Middle frontal gyrus (tissue), 1 donor: ENCODE data around the gene GABBR1.
"Not testable (repeated sequence)": the region's sequence is repeated elsewhere in the genome, so short reads cannot be mapped to it uniquely, and the experiment has no call there.

Experiments used
- DNase-seq: peaks from one replicate; pipeline ENCODE4 v3.0.0-alpha.2; 2015; ENCODE audit warnings: low spot score; ENCODE audit errors: extremely low spot score

GABBR1 gene

DNA sequence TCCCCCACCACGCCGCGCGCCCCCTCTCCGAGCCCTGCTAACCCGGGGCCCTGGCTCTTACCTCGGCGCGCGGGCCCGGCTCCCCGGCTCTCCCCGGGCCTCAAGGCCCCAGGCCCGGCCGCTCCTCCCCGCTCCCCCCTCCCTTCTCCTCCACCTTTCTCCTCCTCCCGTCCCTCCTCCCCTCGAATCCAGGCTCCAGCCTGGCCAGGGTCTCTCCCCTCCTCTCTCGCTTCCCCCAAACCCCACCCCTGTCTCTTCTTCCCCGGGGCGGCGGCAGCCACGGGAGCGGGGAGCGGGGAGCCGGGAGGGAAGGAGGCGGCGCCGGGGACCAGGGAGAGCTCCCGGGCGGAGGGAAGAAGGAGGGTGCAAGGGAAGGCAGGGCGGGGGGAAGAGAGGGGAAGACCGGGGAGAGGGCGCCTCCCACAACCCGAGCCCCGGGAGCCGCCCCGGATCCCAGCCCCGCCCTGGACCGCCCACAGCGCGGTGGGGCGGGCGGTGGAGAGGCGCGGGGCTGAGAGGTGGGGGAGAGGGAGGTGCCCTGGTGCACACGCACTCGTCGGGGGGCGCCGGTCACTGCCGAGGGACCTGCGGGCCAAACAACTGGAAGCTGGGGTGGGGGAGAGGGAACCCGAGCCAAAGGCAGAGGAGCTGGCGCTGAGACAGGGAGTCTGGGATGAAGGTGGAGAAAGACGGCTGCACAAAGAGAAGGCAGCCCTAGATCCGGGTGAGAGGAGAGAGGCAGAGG, at the start of gene GABBR1:
TSS of gene GABBR1 (minus strand) at position 395 of the 745 bp plus-strand sequence. CDS start 798 bp downstream, outside the sequence.
- peak; percentile 42 for DNase-seq

DNA sequence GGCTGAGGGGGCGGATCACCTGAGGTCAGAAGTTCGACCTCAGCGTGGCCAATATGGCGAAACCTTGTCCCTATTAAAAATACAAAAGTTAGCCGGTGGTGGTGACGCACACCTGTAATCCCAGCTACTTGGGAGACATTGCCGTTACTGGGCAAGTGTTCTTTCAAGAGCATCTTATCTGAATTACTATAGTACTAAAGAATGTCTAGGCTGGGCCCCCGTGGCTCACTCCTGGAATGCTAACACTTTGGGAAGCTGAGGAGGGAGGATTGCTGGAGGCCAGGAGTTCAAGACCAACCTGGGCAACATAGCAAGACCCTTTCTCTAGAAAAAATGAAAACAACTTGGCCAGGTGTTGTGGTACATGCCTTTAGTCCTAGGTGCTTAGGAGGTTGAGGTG, 48.8 kb upstream of the GABBR1 start:
- no peak for DNase-seq

DNA sequence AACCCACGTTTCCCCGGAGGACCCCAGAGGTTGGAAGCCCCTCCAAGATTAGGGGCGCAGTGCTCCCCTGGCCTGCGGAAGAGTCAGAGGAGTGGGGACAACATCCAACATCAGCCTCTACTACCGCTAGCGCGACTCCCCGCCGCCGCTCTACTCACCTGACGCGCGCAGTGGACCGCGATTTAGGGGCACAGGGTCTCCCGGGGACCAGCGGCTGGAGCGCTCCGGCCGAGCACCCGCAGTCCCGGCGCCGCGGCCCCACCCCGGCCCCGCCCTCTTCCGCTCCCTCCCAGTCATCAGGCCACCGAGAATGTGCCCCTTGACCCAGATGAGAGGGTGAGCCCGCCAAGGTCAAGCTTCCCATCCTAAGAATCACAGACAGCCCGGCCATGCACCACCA, 47.9 kb upstream of the GABBR1 start, which contains the start of gene ZFP57:
TSS of gene ZFP57 (minus strand) at position 249 of the 400 bp plus-strand sequence. CDS start 4,149 bp downstream, outside the sequence.
- no peak for DNase-seq

DNA sequence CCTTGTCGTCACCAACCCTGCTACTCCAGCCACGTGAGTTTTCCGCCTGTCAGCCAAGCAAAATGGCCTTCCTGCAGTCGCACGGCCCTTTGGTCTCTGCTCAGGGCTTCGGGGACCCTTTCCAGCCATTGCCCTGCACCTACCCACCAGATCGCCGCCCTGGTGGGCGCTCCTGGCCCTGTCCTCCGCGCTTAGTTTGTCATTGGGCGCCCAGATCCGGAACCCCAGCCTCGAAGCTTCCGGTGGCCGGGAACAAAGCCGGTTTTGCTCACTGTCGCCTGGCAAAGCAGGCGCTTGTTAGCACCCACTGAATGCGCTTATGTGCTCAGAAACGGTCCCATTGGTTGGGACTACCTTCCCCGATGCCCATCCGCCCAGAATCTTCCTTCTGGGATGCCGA, 47.4 kb upstream of the GABBR1 start:
- no peak for DNase-seq

DNA sequence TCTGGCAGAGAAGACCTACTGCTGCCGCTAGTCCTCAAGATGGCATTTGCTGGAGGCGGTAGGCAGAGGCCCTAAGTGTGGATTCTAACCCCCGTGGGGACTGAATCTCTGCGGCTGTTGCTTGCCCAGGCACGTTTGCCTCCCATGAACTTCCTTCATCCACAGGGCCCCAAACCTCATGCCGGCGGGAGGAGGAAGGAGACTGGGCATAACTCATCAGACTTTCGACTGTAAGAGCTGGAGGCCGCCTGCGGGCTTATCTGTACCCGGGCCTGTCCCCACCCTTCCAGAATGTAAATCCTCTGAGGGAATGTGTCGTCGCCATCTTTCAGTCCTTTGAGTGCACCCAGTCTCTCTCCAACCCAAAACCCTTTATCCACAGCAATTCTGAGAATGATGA, 47.0 kb upstream of the GABBR1 start:
- DNase-seq, result no peak

DNA sequence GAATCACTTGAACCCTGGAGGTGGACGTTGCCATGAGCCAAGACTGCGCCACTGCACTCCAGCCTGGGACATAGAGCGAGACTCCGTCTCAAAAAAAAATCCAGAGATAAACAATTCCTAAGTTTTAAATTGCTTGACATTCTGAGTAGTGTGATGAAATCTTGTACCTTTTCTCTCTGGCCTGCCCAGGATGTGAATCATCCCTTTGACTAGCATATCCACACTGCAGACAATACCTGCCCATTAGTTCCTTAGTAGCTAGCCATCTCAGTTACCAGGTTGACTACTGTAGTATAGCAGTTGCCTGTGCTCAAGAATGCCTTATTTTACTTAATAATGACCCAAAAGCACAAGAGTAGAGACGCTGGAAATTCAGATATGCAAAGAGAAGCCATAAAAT, 45.1 kb upstream of the GABBR1 start:
- no peak for DNase-seq

DNA sequence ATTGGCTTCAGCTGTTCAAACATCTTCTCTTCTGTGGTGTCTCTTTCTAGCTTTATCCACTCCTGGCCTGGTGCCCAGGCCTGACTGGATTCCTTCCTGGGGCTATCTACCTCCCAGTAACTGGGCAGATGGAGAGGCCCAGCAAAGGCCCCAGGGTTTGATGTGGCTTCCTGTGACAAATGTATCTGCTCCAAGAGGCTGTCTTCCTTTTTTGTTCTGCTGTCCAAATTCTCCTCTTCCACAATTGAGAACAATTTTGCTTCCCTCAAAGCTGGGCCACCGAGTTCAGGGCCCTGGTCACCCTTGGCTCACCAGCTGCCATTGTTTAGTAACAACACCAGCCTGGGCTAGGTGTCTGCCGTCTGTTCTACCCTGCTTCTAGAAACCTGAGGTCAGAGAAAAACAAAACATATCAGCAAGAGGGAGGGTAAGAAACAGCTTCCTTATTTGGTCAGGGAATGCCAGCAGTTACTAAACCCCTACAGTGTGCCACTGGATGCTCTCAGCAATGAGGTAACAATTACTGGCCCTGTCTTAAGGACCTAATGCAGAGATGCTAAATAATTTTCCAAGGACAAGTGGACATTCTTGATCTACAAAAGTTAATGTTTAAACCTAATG, 44.1 kb upstream of the GABBR1 start:
- DNase-seq, result no peak

DNA sequence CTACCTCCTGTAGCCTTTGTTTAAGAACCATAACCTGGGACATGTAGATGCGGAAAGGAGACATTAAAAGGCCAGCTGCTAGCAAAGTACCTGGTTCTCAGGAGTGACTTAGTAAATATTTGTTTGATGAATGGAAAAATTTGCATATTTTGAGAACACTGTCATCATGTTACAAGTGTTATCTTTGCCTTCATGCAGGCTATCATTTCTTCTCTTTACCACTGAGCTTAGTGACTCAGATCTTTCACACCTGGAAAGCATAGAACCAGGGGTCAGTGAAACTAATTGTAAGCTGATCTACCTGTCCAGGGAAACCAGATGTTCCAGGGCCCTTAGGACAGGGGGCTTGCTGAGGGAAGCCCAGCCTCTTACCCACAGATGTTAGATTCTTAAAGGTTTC, 42.6 kb upstream of the GABBR1 start:
- no peak for DNase-seq

DNA sequence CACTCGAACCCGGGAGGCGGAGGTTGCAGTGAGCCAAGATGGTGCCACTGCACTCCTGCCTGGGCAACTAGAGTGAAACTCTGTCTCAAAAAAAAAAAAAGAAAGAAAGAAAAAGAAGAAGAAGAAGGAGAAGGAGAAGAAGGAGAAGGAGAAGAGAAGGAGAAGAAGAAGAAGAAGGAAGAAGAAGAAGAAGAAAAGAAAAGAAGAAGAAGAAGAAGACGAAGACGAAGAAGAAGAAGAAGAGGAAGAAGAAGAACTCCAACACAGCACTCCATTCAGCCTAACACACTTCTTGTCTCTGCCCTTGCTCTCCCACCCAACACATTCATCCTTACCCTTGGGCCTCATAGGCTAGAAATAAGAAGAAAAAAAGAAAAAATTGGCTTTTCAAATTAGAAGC, 41.0 kb upstream of the GABBR1 start:
- DNase-seq, result no peak

DNA sequence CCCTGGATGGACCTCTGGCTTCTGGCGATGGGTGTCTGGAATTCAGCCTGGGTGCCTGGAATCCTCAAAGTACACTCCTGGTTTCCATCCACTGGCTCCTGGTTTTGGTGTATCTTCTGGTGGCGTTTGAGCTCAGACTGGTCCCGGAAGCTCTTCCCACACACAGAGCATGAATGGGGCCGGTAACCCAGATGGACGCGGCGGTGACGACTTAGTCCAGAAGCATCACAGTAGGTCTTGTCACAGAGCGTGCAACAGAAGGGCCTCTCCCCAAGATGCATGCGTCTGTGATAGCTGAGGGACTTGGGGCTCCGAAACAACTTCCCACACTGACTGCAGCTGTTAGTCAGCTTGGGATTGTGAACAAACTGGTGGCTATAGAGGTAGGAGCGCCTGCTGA, 40.2 kb upstream of the GABBR1 start:
- no peak for DNase-seq

DNA sequence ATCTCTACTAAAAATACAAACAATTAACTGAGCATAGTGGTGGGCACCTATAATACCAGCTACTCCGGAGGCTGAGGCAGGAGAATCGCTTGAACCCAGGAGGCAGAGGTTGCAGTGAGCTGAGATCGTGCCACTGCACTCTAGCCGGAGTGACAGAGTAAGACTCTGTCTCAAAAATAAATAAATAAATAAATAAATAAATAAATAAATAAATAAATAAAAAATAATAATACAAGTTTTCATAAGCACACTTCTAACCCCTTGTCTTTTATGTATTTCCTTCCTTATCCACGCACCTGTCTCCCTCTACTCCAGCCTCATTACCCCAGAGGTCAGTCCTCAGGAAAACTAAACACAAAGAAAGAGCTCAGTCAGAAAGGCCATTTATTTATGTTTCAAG, 39.1 kb upstream of the GABBR1 start:
- not testable (repeated sequence) for DNase-seq

DNA sequence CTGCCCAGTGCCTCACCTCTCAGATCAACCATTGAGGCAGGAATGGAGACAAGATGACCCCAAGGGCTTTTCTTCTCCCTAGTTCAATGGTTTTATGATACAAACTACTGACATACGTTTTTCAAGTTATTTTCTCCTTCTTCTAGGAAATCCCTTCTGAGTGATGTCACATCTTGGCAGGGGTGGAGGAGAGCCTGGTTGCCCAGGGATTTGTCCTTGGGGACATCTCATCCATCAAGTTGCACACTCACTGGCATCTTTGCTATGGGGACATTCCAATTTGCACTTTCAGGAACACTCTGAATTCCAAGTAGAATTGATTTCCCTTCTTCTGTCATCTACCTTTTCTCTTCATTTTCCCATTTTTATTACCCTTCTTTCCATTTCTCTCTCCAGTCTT, 38.0 kb upstream of the GABBR1 start:
- no peak for DNase-seq

DNA sequence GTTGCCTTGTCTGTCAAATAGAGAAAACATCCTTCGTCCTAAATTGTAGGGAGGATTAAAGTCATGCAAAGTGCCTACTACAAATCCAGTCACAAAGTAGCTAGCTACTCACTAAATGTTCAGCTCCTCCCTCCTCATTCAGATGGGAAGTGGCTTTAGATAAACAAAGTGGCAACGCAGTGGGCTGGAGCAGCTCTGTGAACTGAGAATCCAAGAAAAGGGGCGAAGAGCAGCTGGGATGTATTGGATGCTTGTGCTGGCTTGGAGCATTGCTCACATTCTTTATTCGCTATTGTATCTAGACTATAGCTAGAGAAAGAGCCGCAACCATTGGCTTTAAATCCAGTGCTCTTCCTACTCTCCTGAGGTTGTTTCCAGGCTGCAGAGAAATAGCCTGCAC, 34.2 kb upstream of the GABBR1 start:
- DNase-seq, result no peak

DNA sequence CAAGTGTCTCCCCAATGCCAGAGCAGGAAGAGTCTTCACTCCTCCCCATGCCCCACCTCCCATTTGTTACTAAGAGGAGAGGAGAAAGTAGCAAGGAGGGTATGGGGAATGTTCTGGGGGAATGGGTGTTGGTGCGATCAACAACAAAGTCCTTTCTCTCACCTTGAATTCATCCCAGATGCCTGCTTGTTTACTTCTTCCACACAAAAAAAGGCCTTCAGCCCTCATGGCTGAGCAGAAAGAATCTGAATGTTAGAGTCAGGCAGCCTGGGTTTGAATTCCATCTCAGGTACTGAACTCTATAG, 33.8 kb upstream of the GABBR1 start:
- DNase-seq, result no peak

DNA sequence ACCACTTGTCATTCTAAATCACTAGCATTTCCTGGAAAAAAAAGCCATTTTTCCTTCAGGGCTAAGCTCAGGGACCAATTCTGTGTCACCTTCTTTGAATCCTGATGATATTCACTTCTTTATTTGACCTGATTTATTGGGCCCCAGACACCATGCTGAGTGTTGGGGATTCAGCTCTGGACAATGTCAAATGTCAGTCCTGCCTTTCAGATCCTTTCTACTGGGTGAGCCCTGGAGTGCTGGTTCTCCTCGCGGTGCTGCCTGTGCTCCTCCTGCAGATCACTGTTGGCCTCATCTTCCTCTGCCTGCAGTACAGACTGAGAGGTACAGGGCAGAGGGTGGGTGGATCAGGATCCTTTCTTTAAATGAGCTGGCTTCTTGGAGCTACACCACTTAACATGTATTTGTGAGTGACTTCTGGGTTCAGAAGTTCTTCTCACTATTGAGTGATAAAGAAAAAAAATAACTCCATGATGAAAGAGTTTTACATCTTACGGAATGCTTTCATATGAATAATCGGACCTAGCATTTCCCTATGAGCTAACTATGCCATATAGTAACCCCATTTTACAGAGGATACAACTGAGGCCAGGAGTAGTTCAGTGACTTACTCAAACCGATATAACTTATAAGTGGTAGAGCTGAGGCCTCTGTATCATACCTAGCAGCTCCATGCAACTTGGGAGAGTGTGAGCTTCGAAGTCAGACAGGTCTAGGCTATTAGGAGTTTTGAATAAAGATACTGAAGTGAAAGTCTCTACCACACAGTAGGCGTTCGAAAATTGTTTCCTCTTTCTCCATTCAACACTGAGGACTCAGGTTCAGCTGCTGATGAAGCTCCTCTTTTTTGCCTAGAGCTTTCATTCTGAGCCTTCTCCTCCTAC, 33.2 kb upstream of the GABBR1 start:
- DNase-seq, result no peak

DNA sequence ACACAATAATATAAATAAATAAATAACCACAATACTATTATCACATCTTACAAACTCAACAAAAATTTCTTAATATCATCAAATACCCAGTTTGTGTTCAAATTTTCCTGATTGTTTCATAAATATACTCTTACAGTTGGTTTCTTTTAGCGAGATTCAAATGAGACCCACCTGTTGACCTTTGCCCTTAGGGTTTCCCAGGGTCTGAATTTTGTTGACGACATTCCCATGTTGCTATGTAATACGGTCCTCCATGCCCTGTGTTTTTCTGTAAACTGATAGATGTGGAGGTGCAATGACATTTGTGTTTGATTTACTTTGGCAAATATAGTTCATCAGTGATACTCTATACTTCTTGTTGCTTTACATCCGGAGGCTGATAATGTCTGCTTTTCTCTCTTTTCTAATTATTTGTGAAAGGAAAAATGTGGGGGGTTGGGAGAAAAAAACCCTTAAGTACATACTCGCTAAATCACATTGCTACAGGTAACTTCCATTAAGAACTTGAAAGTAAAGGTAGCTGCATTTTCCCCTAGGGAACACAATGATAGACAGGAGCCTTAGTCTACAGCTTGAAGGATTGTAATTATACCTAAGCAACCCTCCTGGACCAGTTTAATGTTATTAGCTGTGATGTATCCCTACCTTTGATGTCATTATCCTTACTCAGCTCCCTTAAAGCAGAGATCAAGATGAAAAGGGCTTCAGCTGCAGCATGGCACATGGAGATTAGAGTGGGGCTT, 30.5 kb upstream of the GABBR1 start:
- no peak for DNase-seq

DNA sequence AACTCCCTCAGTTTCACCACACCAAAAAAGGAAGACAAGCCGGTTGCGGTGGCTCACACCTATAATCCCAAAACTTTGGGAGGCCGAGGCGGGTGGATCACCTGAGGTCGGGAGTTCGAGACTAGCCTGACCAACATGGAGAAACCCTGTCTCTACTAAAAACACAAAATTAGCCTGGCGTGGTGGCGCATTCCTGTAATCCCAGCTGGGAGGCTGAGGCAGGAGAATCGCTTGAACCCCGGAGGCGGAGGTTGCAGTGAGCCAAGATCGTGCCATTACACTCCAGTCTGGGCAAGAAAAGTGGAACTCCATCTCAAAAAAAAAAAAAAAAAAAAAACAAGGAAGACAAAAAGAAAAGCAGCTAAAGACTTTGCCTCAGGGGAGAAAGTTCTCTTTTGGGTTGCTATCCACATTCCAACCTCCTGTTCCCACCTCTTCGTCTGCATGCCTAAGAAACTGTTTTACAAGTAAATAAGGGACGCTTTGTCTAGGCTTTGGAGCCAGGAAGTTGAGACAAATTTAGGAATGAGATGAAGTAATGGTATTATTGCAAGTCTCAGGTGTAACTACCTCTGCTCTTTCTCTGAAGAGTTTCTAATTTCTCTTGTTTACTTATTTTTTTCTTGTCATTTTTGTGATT, 28.6 kb upstream of the GABBR1 start:
- not testable (repeated sequence) for DNase-seq

DNA sequence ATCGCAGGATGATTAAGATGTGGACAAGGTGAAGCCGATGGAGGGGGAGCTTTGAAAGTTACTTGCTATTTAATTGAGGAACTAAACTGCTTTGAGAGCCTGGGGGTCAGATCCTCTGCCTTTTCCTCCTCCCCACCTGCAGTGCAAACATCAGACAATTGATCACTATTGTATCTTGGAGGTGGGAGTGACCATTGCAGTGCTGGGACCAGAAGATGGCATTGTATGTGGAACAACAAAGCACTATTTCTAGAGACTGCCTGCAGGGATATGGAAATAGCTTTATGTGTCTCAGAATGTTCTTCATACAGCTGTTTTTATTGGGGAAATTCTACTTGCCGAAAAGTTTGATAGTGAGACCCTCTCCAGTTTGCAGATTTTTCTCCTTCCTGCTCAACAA, 28.1 kb upstream of the GABBR1 start:
- no peak for DNase-seq

DNA sequence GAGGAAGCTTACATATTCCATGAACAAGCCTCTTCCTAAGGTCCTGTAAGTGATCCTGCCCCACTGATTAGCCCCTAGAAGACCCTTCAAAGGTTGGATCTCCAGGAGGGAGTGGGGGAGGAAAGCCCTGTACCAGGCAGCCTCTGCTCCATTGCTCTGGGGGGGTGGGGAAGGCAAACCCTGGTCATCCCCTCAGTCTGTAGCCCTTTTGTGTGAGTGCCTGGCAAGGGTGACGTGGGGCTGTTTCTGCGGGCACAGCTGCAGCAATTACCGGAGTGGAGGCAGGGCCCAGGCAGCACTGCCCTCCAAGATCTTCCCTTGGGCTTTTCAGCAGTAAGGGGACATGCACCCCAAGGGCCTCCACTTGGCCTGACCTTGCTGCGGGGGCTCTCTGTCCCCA, 23.8 kb upstream of the GABBR1 start, which contains the start of gene MOG:
TSS of gene MOG (plus strand) at position 295 of the 400 bp plus-strand sequence. CDS start 118 bp downstream, outside the sequence.
- peak; percentile 70 for DNase-seq

DNA sequence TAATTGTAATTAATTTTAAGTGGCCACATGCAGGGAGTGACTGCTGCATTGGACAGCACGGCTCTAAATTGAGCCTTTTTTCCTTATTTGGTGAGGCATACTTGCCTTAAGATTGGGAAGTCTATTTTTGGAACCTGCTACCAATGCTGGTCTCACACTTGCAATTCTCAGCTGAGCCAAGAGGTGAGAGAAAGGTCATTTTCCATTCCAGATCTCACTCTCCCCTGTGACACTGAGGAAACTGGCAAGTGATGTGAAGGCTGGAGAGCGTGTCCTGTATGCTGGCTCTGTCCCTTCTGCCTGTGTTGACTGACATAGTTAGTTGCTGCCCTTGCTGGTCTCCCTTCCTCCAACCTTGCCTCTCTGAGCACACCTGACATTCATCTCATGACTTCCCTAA, 23.2 kb upstream of the GABBR1 start:
- DNase-seq, result no peak

DNA sequence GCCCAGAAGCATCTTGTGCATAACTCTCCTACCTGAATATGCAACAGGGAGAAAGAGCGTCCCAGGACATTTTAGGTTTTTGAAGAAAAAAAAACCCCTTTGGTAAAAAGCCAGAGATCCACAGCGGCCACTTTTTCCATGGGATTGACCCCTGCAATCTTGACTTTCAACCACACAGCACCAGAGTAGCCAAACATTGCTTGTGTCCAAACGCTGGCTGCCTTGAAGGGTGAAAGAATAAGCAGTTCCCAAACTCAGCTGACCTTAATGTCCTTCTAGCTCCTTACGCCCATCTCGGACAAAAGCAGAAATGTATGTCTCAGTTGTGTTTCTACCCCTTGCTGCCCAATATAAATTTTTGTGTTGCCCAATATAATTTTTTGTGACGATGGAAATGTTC, 22.7 kb upstream of the GABBR1 start:
- DNase-seq, result no peak
